GM12892 (cell line): ENCODE data around the gene RADIL.

ENCODE experiments used
- POLR2A ChIP-seq: IDR thresholded peaks from 2 replicates; pipeline ENCODE4 v1.6.1; 2011; ENCODE audit warnings: low read depth, low read length, control low read depth
- POLR2AphosphoS5 ChIP-seq: IDR thresholded peaks from 2 replicates; pipeline ENCODE4 v1.6.1; 2011; ENCODE audit warnings: low read depth, low read length, control low read depth

GRCh38 chr7:4763091-4763793, 120.3 kb downstream of the RADIL start:
- no peak for TF ChIP-seq POLR2AphosphoS5
- no peak for TF ChIP-seq POLR2A
